Neuronal stem cell (in vitro differentiated cells): ENCODE measurements around the gene CCL18.
"Not testable (repeated sequence)": the region's sequence is repeated elsewhere in the genome, so short reads cannot be mapped to it uniquely, and the experiment has no call there.

Experiments
- DNase-seq: peaks from one replicate; pipeline ENCODE4 v3.0.0-alpha.2; 2013; ENCODE audit warnings: low spot score
- H2AFZ ChIP-seq: one replicate; pipeline ENCODE4 v1.6.1; 2013; ENCODE audit warnings: mild to moderate bottlenecking, low read length, inconsistent platforms
- H2AK5ac ChIP-seq: 2 replicates; pipeline ENCODE4 v1.6.1; 2013; ENCODE audit warnings: low read depth, mild to moderate bottlenecking, inconsistent platforms, low read length, moderate library complexity, mixed read lengths
- H2BK120ac ChIP-seq: 2 replicates; pipeline ENCODE4 v1.6.1; 2013; ENCODE audit warnings: low read depth, mild to moderate bottlenecking, inconsistent platforms, low read length, moderate library complexity, mixed read lengths
- H2BK12ac ChIP-seq: one replicate; pipeline ENCODE4 v1.6.1; 2013; ENCODE audit warnings: low read length, inconsistent platforms
- H2BK15ac ChIP-seq: 2 replicates; pipeline ENCODE4 v1.6.1; 2013; ENCODE audit warnings: mild to moderate bottlenecking, low read length, inconsistent platforms, mixed read lengths
- H2BK5ac ChIP-seq: one replicate; pipeline ENCODE4 v1.6.1; 2013; ENCODE audit warnings: inconsistent platforms, mild to moderate bottlenecking, low read length, moderate library complexity
- H3K14ac ChIP-seq: one replicate; pipeline ENCODE4 v1.6.1; 2013; ENCODE audit warnings: low read length, inconsistent platforms
- H3K18ac ChIP-seq: 2 replicates; pipeline ENCODE4 v1.6.1; 2013; ENCODE audit warnings: low read length, inconsistent platforms
- H3K23ac ChIP-seq: 2 replicates; pipeline ENCODE4 v1.6.1; 2013; ENCODE audit warnings: low read depth, mild to moderate bottlenecking, mixed read lengths, low read length, inconsistent platforms; ENCODE audit not compliant: poor library complexity
- H3K27ac ChIP-seq: replicated peaks from 3 replicates; pipeline ENCODE4 v1.5.1; 2013; ENCODE audit warnings: low read length, inconsistent platforms
- H3K27me3 ChIP-seq, 3 experiments: 2 replicates each; pipeline ENCODE4 v1.6.1; 2013; ENCODE audit warnings: low read length in 3 of 3, mild to moderate bottlenecking in 2 of 3, inconsistent platforms in 1 of 3, low read depth in 1 of 3, mixed read lengths in 1 of 3, moderate library complexity in 1 of 3; ENCODE audit not compliant: control insufficient read depth in 3 of 3, insufficient read depth in 3 of 3
- H3K36me3 ChIP-seq, 2 donors: replicated peaks in 1 of 2; 2 replicates each; pipeline ENCODE4 v1.6.1; 2013; ENCODE audit warnings: low read length in 2 of 2; ENCODE audit not compliant: control insufficient read depth in 2 of 2, insufficient read depth in 2 of 2
- H3K4ac ChIP-seq: 2 replicates; pipeline ENCODE4 v1.6.1; 2013; ENCODE audit warnings: inconsistent platforms, mild to moderate bottlenecking, low read length, moderate library complexity
- H3K4me1 ChIP-seq, 2 donors: 1 replicate in 1 of 2; 2 replicates in 1 of 2; pipeline ENCODE4 v1.6.1; 2013; ENCODE audit warnings: low read length in 2 of 2, low read depth in 1 of 2; ENCODE audit not compliant: control insufficient read depth in 2 of 2, insufficient read depth in 1 of 2
- H3K4me2 ChIP-seq: one replicate; pipeline ENCODE4 v1.6.1; 2013; ENCODE audit warnings: mild to moderate bottlenecking, low read length, inconsistent platforms; ENCODE audit not compliant: insufficient read depth, poor library complexity, severe bottlenecking
- H3K4me3 ChIP-seq, 2 donors: 2 replicates each; pipeline ENCODE4 v1.5.1; 2013; ENCODE audit warnings: low read length in 2 of 2, mild to moderate bottlenecking in 2 of 2, inconsistent platforms in 1 of 2, moderate library complexity in 1 of 2
- H3K79me1 ChIP-seq: one replicate; pipeline ENCODE4 v1.6.1; 2013; ENCODE audit warnings: low read depth, mild to moderate bottlenecking, inconsistent platforms, low read length, moderate library complexity
- H3K9ac ChIP-seq: one replicate; pipeline ENCODE4 v1.6.1; 2013; ENCODE audit warnings: mild to moderate bottlenecking, low read depth, low read length, inconsistent platforms; ENCODE audit not compliant: poor library complexity
- H3K9me3 ChIP-seq, 2 donors: replicated peaks in 1 of 2; 2 replicates each; pipeline versions ENCODE3 to v1.6.1; 2013; ENCODE audit warnings: low read length in 2 of 2, mild to moderate bottlenecking in 2 of 2, inconsistent platforms in 1 of 2, low read depth in 1 of 2, mixed read lengths in 1 of 2, moderate library complexity in 1 of 2; ENCODE audit not compliant: control insufficient read depth in 2 of 2, insufficient read depth in 1 of 2
- H4K8ac ChIP-seq: one replicate; pipeline ENCODE4 v1.6.1; 2013; ENCODE audit warnings: low read depth, mild to moderate bottlenecking, inconsistent platforms, low read length, moderate library complexity
- H4K91ac ChIP-seq: one replicate; pipeline ENCODE4 v1.6.1; 2013; ENCODE audit warnings: low read length, low read depth, mild to moderate bottlenecking, inconsistent platforms; ENCODE audit not compliant: poor library complexity
- WGBS, 2 donors: extraction: QIAGEN DNeasy Blood & Tissue Kit; methylation state at CpG; one replicate each; pipeline ENCODE4 v1.1.7; 2013; ENCODE audit warnings: missing lambda C conversion rate in 2 of 2, mixed read lengths in 1 of 2; ENCODE audit not compliant: insufficient read length in 2 of 2, insufficient replicate concordance in 1 of 2; ENCODE audit errors: extremely low coverage in 2 of 2; 5-methylcytosine and 5-hydroxymethylcytosine counted together

The CCL18 gene

DNA sequence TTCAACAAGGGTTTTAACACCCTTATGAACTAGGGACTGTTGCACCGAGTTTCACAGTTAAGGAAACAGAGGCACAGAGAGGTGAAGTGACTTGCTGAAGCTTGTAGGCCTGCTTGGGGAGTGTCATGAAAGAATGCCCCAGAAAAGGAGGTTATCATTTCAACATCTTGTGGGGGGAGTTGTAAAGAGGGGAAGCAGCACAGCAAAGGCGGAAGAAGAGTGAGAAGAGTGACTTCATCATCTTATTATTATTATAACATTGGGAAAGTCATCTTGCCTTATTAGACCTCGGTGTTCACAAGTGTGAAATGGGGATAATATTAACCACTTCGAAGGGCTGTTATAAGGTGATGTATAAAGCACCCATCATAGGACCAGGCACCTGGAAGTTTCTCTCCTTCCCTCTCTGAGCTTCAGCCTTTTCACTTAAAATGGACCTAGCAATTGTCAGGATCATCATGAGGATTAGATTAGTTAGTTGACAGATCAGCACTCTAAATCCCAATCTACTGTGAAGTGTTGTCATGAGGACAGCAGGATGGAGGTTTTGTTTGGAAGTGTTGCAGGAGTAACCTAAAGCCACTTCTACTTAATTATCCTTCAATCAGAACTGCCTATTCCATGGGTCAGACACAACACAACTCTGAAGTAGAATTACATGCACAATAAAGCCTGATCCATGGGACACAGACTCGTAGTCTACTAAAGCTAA, 41.9 kb downstream of the CCL18 start:
- Histone ChIP-seq H3K9me3 (no peaks in the 10 kb centered on the region), H3K27me3 (no peaks in the 10 kb centered on the region), H3K36me3 (no peaks in the 10 kb centered on the region), H2AK5ac (no peak overlapping the region), H3K79me1 (no peaks in the 10 kb centered on the region), H2AFZ (no peak overlapping the region), H3K23ac (no peak overlapping the region), H3K4ac (no peak overlapping the region), H4K8ac (no peak overlapping the region), H3K27ac (no peak overlapping the region), H3K14ac (no peak overlapping the region), H2BK12ac (no peak overlapping the region), H3K4me2 (no peak overlapping the region), H3K9ac (no peak overlapping the region), H2BK15ac (no peak overlapping the region), H3K4me1 (peaks cover 0 to 4% of the 10 kb centered on the region in 2 donors), H4K91ac (no peak overlapping the region), H2BK5ac (no peak overlapping the region), H2BK120ac (no peak overlapping the region), H3K4me3 (no peak overlapping the region), H3K18ac (no peak overlapping the region)
- WGBS, 2 donors, result no CpG with 5 or more reads among the region's 5 CpGs
- DNase-seq, result no peak

DNA sequence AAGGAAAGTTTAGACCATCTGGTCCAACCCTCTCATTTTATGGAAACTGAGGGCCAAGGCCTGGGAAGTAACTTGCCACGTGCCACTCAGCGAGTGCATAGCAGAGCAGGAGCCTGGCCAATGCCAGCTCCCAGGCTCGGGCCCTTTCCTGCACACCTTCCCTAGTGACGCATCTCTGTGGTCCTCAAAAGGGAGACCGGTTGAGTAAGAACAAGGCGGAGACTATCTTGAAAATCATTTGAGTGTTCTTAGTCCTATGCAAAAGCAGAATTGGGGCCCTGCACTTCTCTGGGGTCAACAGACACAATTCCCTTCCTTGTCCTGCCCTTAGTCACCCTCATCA, 42.4 kb downstream of the CCL18 start:
- DNase-seq, result no peak
- Histone ChIP-seq H3K4ac (no peak overlapping the region), H3K9ac (no peak overlapping the region), H3K23ac (no peak overlapping the region), H3K9me3 (no peaks in the 10 kb centered on the region), H3K79me1 (no peaks in the 10 kb centered on the region), H3K4me3 (no peak overlapping the region), H3K27ac (no peak overlapping the region), H4K91ac (no peak overlapping the region), H2BK15ac (no peak overlapping the region), H4K8ac (no peak overlapping the region), H3K27me3 (no peaks in the 10 kb centered on the region), H2BK5ac (no peak overlapping the region), H2BK120ac (no peak overlapping the region), H3K14ac (no peak overlapping the region), H3K36me3 (no peaks in the 10 kb centered on the region), H3K18ac (no peak overlapping the region), H3K4me2 (no peak overlapping the region), H2AFZ (no peak overlapping the region), H2BK12ac (no peak overlapping the region), H2AK5ac (no peak overlapping the region), H3K4me1 (peaks cover 0 to 5% of the 10 kb centered on the region in 2 donors)
- no CpG with 5 or more reads among the region's 6 CpGs for WGBS, 2 donors

DNA sequence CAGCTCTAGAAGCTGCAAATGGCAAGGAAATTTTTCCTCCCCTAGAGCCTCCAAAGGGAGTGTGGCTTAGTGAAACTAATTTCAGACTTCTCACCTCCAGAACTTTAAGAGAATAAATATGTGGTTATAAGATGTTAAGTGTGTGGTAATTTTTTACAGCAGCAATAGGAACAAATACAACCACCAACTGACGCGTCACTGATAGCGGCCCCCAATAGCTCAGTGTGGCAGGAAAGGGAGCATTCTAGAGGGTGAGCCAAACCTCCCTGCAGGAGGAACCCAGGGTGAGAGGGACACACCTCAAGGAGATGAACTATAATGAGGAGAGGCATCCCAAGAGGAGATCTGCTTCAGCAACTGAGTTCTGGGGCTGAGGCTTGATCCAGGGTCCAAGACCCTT, 43.6 kb downstream of the CCL18 start:
- no peak for DNase-seq
- no peak overlapping the region for H2BK120ac ChIP-seq
- H2BK12ac ChIP-seq, result no peak overlapping the region
- H3K4me2 ChIP-seq, result no peak overlapping the region
- no peak overlapping the region for H3K4me3 ChIP-seq
- H3K9ac ChIP-seq, result no peak overlapping the region
- no peak overlapping the region for H2BK15ac ChIP-seq
- H3K4me1 ChIP-seq, result peaks cover 0 to 5% of the 10 kb centered on the region in 2 donors
- no peak overlapping the region for H4K8ac ChIP-seq
- peaks cover 0 to 2% of the 10 kb centered on the region in 2 donors for H3K9me3 ChIP-seq
- no peaks in the 10 kb centered on the region for H3K36me3 ChIP-seq
- no CpG with 5 or more reads among the region's 3 CpGs for WGBS, 2 donors
- H3K14ac ChIP-seq, result no peak overlapping the region
- H3K4ac ChIP-seq, result no peak overlapping the region
- H4K91ac ChIP-seq, result no peak overlapping the region
- no peak overlapping the region for H2BK5ac ChIP-seq
- H3K18ac ChIP-seq, result no peak overlapping the region
- no peak overlapping the region for H2AK5ac ChIP-seq
- no peak overlapping the region for H2AFZ ChIP-seq
- no peaks in the 10 kb centered on the region for H3K79me1 ChIP-seq
- no peaks in the 10 kb centered on the region for H3K27me3 ChIP-seq
- no peak overlapping the region for H3K23ac ChIP-seq
- no peak overlapping the region for H3K27ac ChIP-seq

DNA sequence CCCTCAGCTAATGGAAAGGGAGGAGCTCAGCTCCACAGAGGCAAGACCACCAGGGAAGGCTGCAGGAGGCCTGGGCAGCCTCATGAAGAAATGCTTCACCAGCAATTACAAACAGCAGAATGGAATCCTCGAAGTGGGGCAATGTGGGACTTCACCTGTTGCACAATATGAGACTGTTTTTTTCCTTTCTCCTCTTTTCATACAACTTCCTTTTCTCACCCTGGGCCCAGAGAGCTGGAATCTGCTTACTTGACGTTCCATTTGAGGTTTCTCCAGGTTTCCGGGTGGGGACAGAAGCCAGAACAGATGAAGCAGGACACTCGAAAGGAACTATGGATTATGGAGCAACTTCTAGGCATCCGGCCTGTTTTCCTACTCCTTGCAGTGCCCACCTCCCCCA, 44.2 kb downstream of the CCL18 start:
- H3K36me3 ChIP-seq, H3K4me3 ChIP-seq, H3K4me2 ChIP-seq, H2AFZ ChIP-seq, H4K91ac ChIP-seq, H2BK120ac ChIP-seq, DNase-seq, H3K14ac ChIP-seq, H2BK12ac ChIP-seq, H3K9me3 ChIP-seq, H3K4ac ChIP-seq, H2AK5ac ChIP-seq, H3K79me1 ChIP-seq, H2BK5ac ChIP-seq, H3K18ac ChIP-seq, H3K23ac ChIP-seq, H2BK15ac ChIP-seq, H3K9ac ChIP-seq, H3K27ac ChIP-seq, H4K8ac ChIP-seq, H3K4me1 ChIP-seq, H3K27me3 ChIP-seq: not testable (repeated sequence)
- no CpG with 5 or more reads among the region's 5 CpGs for WGBS, 2 donors
